GM18520 (cell line): Measurements from ENCODE around the gene BASP1.
"Not testable (repeated sequence)": the region's sequence is repeated elsewhere in the genome, so short reads cannot be mapped to it uniquely, and the experiment has no call there.

Source experiments
- ATAC-seq: cut with Tn5 transposase; IDR thresholded peaks from one replicate; pipeline ENCODE4 v1.9.1; 2021; ENCODE audit not compliant: unreplicated experiment

Gene BASP1

GRCh38 chr5:17282283-17283120 lies 65.1 kb downstream of the BASP1 start:
- ATAC-seq = peak; percentile 91

- no peak for ATAC-seq
Observed at GRCh38 chr5:17283121-17283415, 65.6 kb downstream of the BASP1 start.

GRCh38 chr5:17287501-17288155 lies 70.2 kb downstream of the BASP1 start:
- ATAC-seq = no peak

- ATAC-seq = no peak
Observed at GRCh38 chr5:17288570-17288969, 71.1 kb downstream of the BASP1 start.

GRCh38 chr5:17289681-17290539 lies 72.5 kb downstream of the BASP1 start:
- no peak for ATAC-seq

- no peak for ATAC-seq
Observed at GRCh38 chr5:17290540-17290974, 73.1 kb downstream of the BASP1 start.

GRCh38 chr5:17292434-17293015 lies 75.1 kb downstream of the BASP1 start:
- ATAC-seq = no peak

GRCh38 chr5:17294639-17295311 lies 77.3 kb downstream of the BASP1 start:
- ATAC-seq = no peak

- no peak for ATAC-seq
Observed at GRCh38 chr5:17295671-17296070, 78.2 kb downstream of the BASP1 start.

GRCh38 chr5:17302106-17302505 lies 84.7 kb downstream of the BASP1 start:
- ATAC-seq = no peak

- ATAC-seq = no peak
Observed at GRCh38 chr5:17302604-17303003, 85.2 kb downstream of the BASP1 start.

- ATAC-seq = no peak
Observed at GRCh38 chr5:17304282-17304681, 86.9 kb downstream of the BASP1 start.

GRCh38 chr5:17305017-17305416 lies 87.6 kb downstream of the BASP1 start:
- no peak for ATAC-seq

- no peak for ATAC-seq
Observed at GRCh38 chr5:17305964-17306725, 88.7 kb downstream of the BASP1 start.

- no peak for ATAC-seq
Observed at GRCh38 chr5:17306726-17307091, 89.3 kb downstream of the BASP1 start.

GRCh38 chr5:17307440-17307839 lies 90.0 kb downstream of the BASP1 start:
- not testable (repeated sequence) for ATAC-seq

GRCh38 chr5:17308326-17309065 lies 91.1 kb downstream of the BASP1 start:
- ATAC-seq = no peak

GRCh38 chr5:17309462-17309861 lies 92.0 kb downstream of the BASP1 start:
- ATAC-seq = no peak

- ATAC-seq = not testable (repeated sequence)
Observed at GRCh38 chr5:17310502-17310901, 93.1 kb downstream of the BASP1 start.
